Measurements from ENCODE around the gene OXCT2. TPM values are rescaled to one million over a fixed set of nuclear protein-coding genes. Genes with fewer than 3 reads are reported as not detected.
"Not testable (repeated sequence)": the region's sequence is repeated elsewhere in the genome, so short reads cannot be mapped to it uniquely, and the experiment has no call there.

Gene OXCT2
- polyA plus RNA-seq, 1 donor from 2014 or later = not detected

DNA sequence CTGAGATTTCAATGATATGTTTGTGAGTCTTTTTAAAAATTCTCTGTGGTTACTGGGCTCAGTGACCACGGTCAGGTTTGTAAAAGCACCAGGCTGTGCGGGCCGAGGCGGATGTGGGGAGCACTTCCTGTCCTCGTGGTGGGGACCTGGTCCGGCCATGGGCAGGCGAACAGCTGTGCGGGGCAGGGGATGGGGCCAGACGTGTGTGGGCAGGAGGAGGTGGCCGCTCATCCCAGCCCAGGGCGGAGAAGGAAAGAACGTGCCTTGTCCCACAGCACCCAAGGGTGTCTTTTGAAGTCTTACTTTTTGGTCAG is 5.2 kb upstream of the OXCT2 start:
- H3K79me2 ChIP-seq (replicated peaks; ENCODE audit: insufficient read depth, low read length) = no peaks in the 10 kb centered on the region
- H3K27ac ChIP-seq (ENCODE audit: low read length) = no peak overlapping the region
- H3K36me3 ChIP-seq (ENCODE audit: insufficient read depth, low read length) = no peaks in the 10 kb centered on the region
- H3K27me3 ChIP-seq (ENCODE audit: insufficient read depth, low read depth, low read length) = no peaks in the 10 kb centered on the region
- no peak for TF ChIP-seq SMC3 (conservative IDR thresholded peaks at IDR 0.05; ENCODE audit: poor library complexity)
- TF ChIP-seq EP300 (conservative IDR thresholded peaks at IDR 0.05; ENCODE audit: poor library complexity, severe bottlenecking) = no peak
- no peak overlapping the region for H2AFZ ChIP-seq (ENCODE audit: low read depth, low read length)
- H3F3A ChIP-seq (ENCODE audit: insufficient read depth, low read length, poor library complexity, severe bottlenecking) = no peaks in the 10 kb centered on the region
- no peaks in the 10 kb centered on the region for H4K20me1 ChIP-seq (ENCODE audit: insufficient read depth)
- H3K9me2 ChIP-seq (ENCODE audit: insufficient read depth, low read length) = no peaks in the 10 kb centered on the region
- no peak overlapping the region for H3K4me2 ChIP-seq (ENCODE audit: low read length)
- H3K9ac ChIP-seq (ENCODE audit: low read length) = no peak overlapping the region
- no peaks in the 10 kb centered on the region for H3K9me3 ChIP-seq (ENCODE audit: low read length)
- no peak overlapping the region for H3K4me3 ChIP-seq (ENCODE audit: low read length)

DNA sequence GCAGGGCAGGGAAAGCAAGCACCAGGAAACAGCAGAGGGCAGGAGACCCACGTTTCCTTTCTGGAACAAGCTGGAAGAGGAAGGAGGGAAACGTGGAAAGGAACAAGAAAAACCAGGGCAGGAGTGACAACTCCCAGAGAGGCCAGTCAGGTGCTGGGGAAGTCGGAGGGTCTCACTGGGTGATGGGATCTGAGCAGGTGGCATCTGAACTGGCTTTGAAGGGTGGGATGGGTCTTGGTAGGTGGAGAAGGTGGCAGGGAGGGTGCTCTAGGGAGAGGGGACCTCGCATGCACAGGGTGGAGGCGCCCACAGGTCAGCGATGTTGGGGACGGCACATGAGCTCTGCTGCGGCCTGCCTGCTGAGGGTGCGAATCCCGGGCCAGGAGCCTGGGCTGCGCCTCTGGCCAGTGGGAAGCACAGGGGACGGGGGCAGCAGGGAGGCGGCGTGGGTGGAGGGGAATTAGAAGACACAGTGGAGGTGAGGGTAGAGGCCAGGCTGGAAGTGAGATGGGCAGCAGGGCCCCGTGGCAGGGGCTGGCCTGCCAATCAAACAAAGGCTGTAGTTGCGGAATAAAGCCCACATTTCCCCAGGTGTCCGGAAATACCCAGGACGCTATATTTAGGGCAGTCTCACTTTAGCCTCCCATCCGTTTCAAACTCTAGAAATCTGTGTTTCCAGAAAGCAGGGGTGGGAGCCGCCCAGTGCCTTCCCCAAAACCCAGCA is 4.7 kb upstream of the OXCT2 start:
- H4K20me1 ChIP-seq (ENCODE audit: insufficient read depth); H3K27me3 ChIP-seq (ENCODE audit: insufficient read depth, low read depth, low read length); H3K79me2 ChIP-seq (replicated peaks; ENCODE audit: insufficient read depth, low read length); H3K36me3 ChIP-seq (ENCODE audit: insufficient read depth, low read length); H3K9ac ChIP-seq (ENCODE audit: low read length); H3K9me3 ChIP-seq (ENCODE audit: low read length); H3K4me2 ChIP-seq (ENCODE audit: low read length); H3K27ac ChIP-seq (ENCODE audit: low read length); H2AFZ ChIP-seq (ENCODE audit: low read depth, low read length); H3F3A ChIP-seq (ENCODE audit: insufficient read depth, low read length, poor library complexity, severe bottlenecking); H3K9me2 ChIP-seq (ENCODE audit: insufficient read depth, low read length); H3K4me3 ChIP-seq (ENCODE audit: low read length): not testable (repeated sequence)

DNA sequence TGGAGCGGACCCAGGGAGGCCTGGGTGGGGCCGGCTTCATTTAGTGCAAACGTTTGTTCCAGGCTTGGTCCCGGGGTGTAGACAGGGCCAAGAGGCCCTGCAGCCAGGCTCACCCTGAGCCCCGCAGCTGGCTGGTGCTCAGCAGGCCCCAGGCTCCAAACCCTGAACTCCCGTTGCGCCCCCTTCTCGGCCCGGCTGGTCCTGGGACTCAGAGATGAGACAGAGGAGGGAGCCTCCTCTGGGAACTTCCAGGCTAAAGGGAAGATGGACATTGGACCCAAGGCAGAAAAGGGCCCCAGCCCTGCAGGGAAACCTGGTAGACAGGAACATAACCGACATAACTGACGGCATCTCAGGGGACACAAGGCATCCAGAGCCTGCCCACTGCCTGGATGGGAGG is 4.0 kb upstream of the OXCT2 start:
- not testable (repeated sequence) for H3K9me2 ChIP-seq (ENCODE audit: insufficient read depth, low read length); H3K9me3 ChIP-seq (ENCODE audit: low read length)

GRCh38 chr1:39773369-39773979 is 2.3 kb upstream of the OXCT2 start:
- H3K4me3 ChIP-seq (ENCODE audit: low read length); H3K9me3 ChIP-seq (ENCODE audit: low read length); H3K27ac ChIP-seq (ENCODE audit: low read length); H3K27me3 ChIP-seq (ENCODE audit: insufficient read depth, low read depth, low read length); H2AFZ ChIP-seq (ENCODE audit: low read depth, low read length); H3K79me2 ChIP-seq (replicated peaks; ENCODE audit: insufficient read depth, low read length); H3K4me2 ChIP-seq (ENCODE audit: low read length); H3K36me3 ChIP-seq (ENCODE audit: insufficient read depth, low read length); H4K20me1 ChIP-seq (ENCODE audit: insufficient read depth); H3F3A ChIP-seq (ENCODE audit: insufficient read depth, low read length, poor library complexity, severe bottlenecking); H3K9ac ChIP-seq (ENCODE audit: low read length); H3K9me2 ChIP-seq (ENCODE audit: insufficient read depth, low read length): not testable (repeated sequence)

More for the DNA sequence above, 4.0 kb upstream of the OXCT2 start:
- H3K27me3 ChIP-seq (ENCODE audit: insufficient read depth, low read depth, low read length); H3K79me2 ChIP-seq (replicated peaks; ENCODE audit: insufficient read depth, low read length); H4K20me1 ChIP-seq (ENCODE audit: insufficient read depth); H3K36me3 ChIP-seq (ENCODE audit: insufficient read depth, low read length); H3K4me2 ChIP-seq (ENCODE audit: low read length); H3K9ac ChIP-seq (ENCODE audit: low read length); H2AFZ ChIP-seq (ENCODE audit: low read depth, low read length); H3F3A ChIP-seq (ENCODE audit: insufficient read depth, low read length, poor library complexity, severe bottlenecking); H3K27ac ChIP-seq (ENCODE audit: low read length); H3K4me3 ChIP-seq (ENCODE audit: low read length): not testable (repeated sequence)

DNA sequence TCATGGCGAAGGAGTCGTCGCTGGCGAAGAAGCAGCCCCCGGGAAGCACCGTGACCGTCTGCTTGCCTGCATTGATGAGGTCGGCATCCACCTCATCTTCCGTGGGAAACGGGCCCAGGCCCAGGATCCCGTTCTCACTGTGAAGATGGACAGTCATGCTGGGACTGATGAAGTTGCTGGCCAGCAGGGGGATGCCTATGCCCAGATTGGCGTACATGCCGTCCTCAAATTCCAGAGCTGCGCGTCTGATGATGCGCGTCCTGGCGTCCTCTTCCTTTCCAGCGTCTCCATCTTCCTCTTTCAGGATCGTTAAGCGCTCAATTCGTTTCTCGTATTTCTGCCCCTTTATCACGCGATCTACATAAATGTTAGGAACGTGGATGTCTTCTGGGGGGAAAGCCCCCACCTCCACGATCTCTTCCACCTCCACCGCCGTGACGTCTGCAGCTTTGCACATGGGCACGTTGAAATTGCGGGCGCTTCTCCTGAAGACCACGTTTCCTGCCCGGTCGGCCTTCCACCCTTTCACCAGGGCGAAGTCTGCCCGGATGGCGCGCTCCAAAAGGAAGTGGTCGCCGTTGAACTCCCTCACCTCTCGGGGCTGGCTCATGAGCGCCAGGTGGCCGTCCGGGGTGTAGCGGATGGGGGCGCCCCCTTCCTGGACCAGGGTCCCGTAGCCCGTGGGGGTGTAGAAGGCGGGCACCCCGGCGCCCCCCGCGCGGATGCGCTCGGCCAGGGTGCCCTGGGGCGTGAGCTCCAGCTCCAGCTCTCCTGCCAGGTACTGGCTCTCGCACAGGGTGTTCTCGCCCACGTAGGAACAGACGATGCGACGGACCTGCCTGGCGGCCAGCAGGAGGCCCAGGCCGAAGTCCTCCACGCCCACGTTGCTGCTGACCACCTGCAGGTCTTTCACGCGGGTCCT is 787 bp downstream of the OXCT2 start:
- H4K20me1 ChIP-seq (ENCODE audit: insufficient read depth); H3K4me3 ChIP-seq (ENCODE audit: low read length); H3K9ac ChIP-seq (ENCODE audit: low read length); H3K9me2 ChIP-seq (ENCODE audit: insufficient read depth, low read length); H3K36me3 ChIP-seq (ENCODE audit: insufficient read depth, low read length); H3K4me2 ChIP-seq (ENCODE audit: low read length); H3K9me3 ChIP-seq (ENCODE audit: low read length); H3F3A ChIP-seq (ENCODE audit: insufficient read depth, low read length, poor library complexity, severe bottlenecking); H3K27ac ChIP-seq (ENCODE audit: low read length); H3K79me2 ChIP-seq (replicated peaks; ENCODE audit: insufficient read depth, low read length); H3K27me3 ChIP-seq (ENCODE audit: insufficient read depth, low read depth, low read length); H2AFZ ChIP-seq (ENCODE audit: low read depth, low read length): not testable (repeated sequence)

DNA sequence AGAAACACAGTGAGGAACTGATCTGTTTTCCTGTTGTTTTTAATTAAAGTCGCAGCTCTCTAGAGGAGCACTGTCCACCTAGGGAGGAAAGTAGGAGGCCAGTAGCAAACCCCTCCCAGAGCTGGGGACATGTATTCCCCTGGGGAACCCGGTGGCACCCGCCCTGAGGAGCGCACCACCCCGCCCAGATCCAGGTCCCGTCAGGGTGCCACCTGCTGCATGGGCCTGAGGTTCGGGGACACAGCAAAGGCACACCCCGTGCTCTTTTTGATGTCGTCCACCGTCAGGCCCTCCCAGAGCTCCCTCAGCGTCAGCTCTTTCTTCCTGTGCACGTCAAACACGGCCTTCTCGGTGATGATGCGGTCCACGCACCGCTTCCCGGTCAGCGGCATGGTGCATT is 1.6 kb downstream of the OXCT2 start:
- H3K36me3 ChIP-seq (ENCODE audit: insufficient read depth, low read length); H3K27me3 ChIP-seq (ENCODE audit: insufficient read depth, low read depth, low read length); H2AFZ ChIP-seq (ENCODE audit: low read depth, low read length); H3K27ac ChIP-seq (ENCODE audit: low read length); H3K4me2 ChIP-seq (ENCODE audit: low read length); H4K20me1 ChIP-seq (ENCODE audit: insufficient read depth); H3F3A ChIP-seq (ENCODE audit: insufficient read depth, low read length, poor library complexity, severe bottlenecking); H3K9ac ChIP-seq (ENCODE audit: low read length); H3K79me2 ChIP-seq (replicated peaks; ENCODE audit: insufficient read depth, low read length); H3K9me3 ChIP-seq (ENCODE audit: low read length); H3K9me2 ChIP-seq (ENCODE audit: insufficient read depth, low read length); H3K4me3 ChIP-seq (ENCODE audit: low read length): not testable (repeated sequence)

GRCh38 chr1:39766466-39766865 is 4.7 kb downstream of the OXCT2 start:
- not testable (repeated sequence) for H3K4me2 ChIP-seq (ENCODE audit: low read length); H3F3A ChIP-seq (ENCODE audit: insufficient read depth, low read length, poor library complexity, severe bottlenecking); H3K4me3 ChIP-seq (ENCODE audit: low read length); H2AFZ ChIP-seq (ENCODE audit: low read depth, low read length); H3K79me2 ChIP-seq (replicated peaks; ENCODE audit: insufficient read depth, low read length); H3K9ac ChIP-seq (ENCODE audit: low read length); H3K9me2 ChIP-seq (ENCODE audit: insufficient read depth, low read length); H3K27me3 ChIP-seq (ENCODE audit: insufficient read depth, low read depth, low read length); H4K20me1 ChIP-seq (ENCODE audit: insufficient read depth); H3K9me3 ChIP-seq (ENCODE audit: low read length); H3K36me3 ChIP-seq (ENCODE audit: insufficient read depth, low read length); H3K27ac ChIP-seq (ENCODE audit: low read length)
